Aorta (tissue), 5 donors: ENCODE measurements around the gene TBCD. TPM values are rescaled to one million over a fixed set of nuclear protein-coding genes. Genes with fewer than 3 reads are reported as not detected.
A peak's percentile ranks its signal among the peaks of the same experiment; 100 is the strongest.

Experiments used
- ATAC-seq: fragments of 200-7000 bp; cut with Tn5 transposase; one replicate; pipeline ENCODE4 v1.9.1; 2022; ENCODE audit warnings: moderate library complexity; ENCODE audit not compliant: low FRiP score
- DNase-seq, 2 donors: peaks; one replicate each; pipeline ENCODE4 v3.0.0-alpha.2; 2020
- H3K27ac ChIP-seq, 2 donors: one replicate each; pipeline ENCODE4 v1.5.1; 2013; ENCODE audit warnings: low read length in 2 of 2, mild to moderate bottlenecking in 2 of 2, moderate library complexity in 2 of 2, control low read depth in 1 of 2, inconsistent platforms in 1 of 2, low read depth in 1 of 2
- H3K27me3 ChIP-seq, 2 donors: one replicate each; pipeline ENCODE4 v1.6.1; 2013; ENCODE audit warnings: control low read depth in 1 of 2, low read length in 1 of 2, mild to moderate bottlenecking in 1 of 2, moderate library complexity in 1 of 2; ENCODE audit not compliant: insufficient read depth in 2 of 2, control insufficient read depth in 1 of 2
- H3K36me3 ChIP-seq, 2 donors: one replicate each; pipeline ENCODE4 v1.6.1; 2013; ENCODE audit warnings: control low read depth in 1 of 2, low read length in 1 of 2, mild to moderate bottlenecking in 1 of 2; ENCODE audit not compliant: insufficient read depth in 2 of 2, control insufficient read depth in 1 of 2
- H3K4me1 ChIP-seq, 2 donors: one replicate each; pipeline ENCODE4 v1.6.1; 2013; ENCODE audit warnings: low read length in 2 of 2, control low read depth in 1 of 2, mild to moderate bottlenecking in 1 of 2, moderate library complexity in 1 of 2; ENCODE audit not compliant: insufficient read depth in 2 of 2, control insufficient read depth in 1 of 2
- H3K4me3 ChIP-seq, 2 donors: one replicate each; pipeline ENCODE4 v1.5.1; 2013; ENCODE audit warnings: low read length in 2 of 2, control low read depth in 1 of 2, mild to moderate bottlenecking in 1 of 2
- H3K9me3 ChIP-seq: one replicate; pipeline ENCODE4 v1.6.1; 2013; ENCODE audit warnings: mild to moderate bottlenecking, low read length; ENCODE audit not compliant: control insufficient read depth
- WGBS, 2 donors: extraction: QIAGEN DNeasy Blood & Tissue Kit; methylation state at CpG; one replicate each; pipeline ENCODE4 v1.1.7; 2013; 5-methylcytosine and 5-hydroxymethylcytosine counted together
- intact Hi-C, 2 donors: fragments of 100-400 bp; cut with DNase I; formaldehyde crosslinking; loops; one replicate each; pipeline versions ENCODE4 v1.14.2 to v1.15.0; 2022
- polyA plus RNA-seq, 2 donors: library from polyadenylated mRNA; stranded (reverse); fragments of 200-250 nt; gene quantifications; one replicate each; pipeline ENCODE4 v1.2.3, GENCODE V29; 2013
- total RNA-seq, 2 donors: library from RNA; stranded (reverse); fragmentation: NEBNext Ultra II Directional; extraction: Animal tissue kit (Norgen Biotek cat#: 25700); gene quantifications; one replicate each; pipeline ENCODE4 v1.2.1, GENCODE V29; 2021
- donor health status: healthy with polysubstance abuse.
- donor health status: Bipolar disorder and iron deficiency.
- donor health status: DM: no; HTN: no; CAD: no.
- donor health status: DM: no; HTN: no; CAD: no.
- donor health status: DM: yes; HTN: yes; CAD: no.

TBCD gene
- total and polyA plus RNA-seq, 4 donors = 20.0 to 182 (median 111) TPM

DNA sequence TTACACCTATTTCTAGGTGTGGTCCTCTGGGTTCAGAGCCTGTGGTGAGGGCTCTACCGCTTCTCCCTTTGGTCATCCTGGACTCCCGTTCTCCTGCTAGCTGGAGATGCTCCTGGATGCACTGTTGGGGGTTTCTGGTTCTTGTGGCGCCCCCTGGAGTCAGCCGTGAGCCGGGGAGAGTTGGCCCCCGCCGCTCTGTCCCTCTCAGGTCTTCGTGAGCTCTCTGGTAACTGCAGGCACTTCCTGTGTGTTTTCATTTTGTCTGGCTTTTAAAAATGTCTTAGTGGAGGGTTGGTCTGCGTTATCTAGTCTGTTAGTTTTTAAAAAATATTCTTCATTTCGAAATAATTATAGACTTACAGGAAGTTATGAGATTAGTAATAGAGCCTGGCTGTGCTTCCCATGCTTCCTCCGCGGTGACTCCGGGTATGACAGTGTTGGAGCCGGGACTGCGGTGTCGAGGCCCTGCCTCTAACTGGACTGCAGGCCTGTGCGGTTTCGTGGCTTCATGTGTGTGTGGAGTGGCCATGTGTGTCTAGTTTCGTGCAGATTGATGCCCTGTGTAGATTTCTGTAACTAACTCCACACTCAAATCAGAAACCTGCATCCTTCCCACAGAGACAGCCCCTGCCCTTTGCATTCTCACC, 166.0 kb downstream of the TBCD start:
- DNase-seq (no peak), ATAC-seq (no peak)
- H3K9me3 ChIP-seq = no peaks in the 10 kb centered on the region
- H3K27me3 ChIP-seq = no peaks in the 10 kb centered on the region
- intact Hi-C loops = no loop called here
- no peak overlapping the region for H3K4me3 ChIP-seq
- H3K4me1 ChIP-seq = no peaks in the 10 kb centered on the region
- no peak overlapping the region for H3K27ac ChIP-seq
- no peaks in the 10 kb centered on the region for H3K36me3 ChIP-seq
- WGBS, 2 donors = 76% methylated on average over 19 of the region's 19 CpGs

DNA sequence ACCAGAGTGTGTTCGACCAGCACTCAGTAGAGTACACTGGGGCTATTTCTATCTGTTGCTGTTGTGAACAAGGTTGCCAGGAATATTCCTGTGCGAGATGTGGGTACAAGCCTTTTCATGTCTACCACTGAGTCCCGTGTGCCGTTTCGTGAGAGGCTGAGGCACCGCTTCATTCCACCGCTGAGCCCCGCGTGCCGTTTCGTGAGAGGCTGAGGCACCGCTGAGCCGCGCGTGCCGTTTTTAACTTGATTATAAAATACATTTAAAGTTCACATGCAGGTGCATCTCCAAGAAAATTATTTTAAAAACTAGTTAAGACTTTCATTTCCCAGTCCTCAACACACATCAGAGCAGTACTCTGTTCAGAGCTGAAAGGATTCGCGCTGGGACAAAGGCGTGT, 166.6 kb downstream of the TBCD start:
- no peak for DNase-seq

DNA sequence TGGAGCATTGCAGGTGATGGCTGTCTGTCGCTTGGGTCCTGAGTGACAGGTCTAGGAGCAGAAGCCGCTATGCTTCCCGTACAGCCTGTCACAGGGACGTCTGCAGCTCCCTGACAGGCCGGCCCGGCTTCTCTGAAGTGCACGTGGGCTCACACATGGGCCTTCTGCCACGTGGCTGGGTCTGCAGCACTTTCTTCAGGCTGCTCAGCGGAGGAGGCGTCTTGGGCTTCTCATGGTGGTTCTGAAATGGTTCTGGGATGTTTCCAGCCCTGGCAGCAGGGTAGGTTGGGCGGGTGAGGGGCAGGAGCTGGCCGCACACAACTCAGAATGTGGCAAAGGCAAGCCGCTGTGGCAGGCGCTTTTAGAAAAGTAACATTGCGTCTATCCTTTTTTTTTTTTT, 168.3 kb downstream of the TBCD start:
- no peaks in the 10 kb centered on the region for H3K36me3 ChIP-seq
- H3K9me3 ChIP-seq = no peaks in the 10 kb centered on the region
- DNase-seq (peak in 1 of 2 donors; percentile 14), ATAC-seq (no peak)
- 85 to 87% methylated on average over 15 of the region's 15 CpGs for WGBS, 2 donors
- no peaks in the 10 kb centered on the region for H3K27me3 ChIP-seq
- intact Hi-C loops = no loop called here
- no peak overlapping the region for H3K4me3 ChIP-seq
- H3K4me1 ChIP-seq = no peaks in the 10 kb centered on the region
- H3K27ac ChIP-seq = no peak overlapping the region

More for the DNA sequence above, 166.6 kb downstream of the TBCD start:
- intact Hi-C loops = no loop called here
- Histone ChIP-seq H3K27ac (no peak overlapping the region), H3K4me3 (no peak overlapping the region), H3K4me1 (no peaks in the 10 kb centered on the region), H3K9me3 (no peaks in the 10 kb centered on the region), H3K27me3 (no peaks in the 10 kb centered on the region), H3K36me3 (no peaks in the 10 kb centered on the region)
- ATAC-seq = no peak
- WGBS, 2 donors = 95 to 96% methylated on average over 19 of the region's 19 CpGs

DNA sequence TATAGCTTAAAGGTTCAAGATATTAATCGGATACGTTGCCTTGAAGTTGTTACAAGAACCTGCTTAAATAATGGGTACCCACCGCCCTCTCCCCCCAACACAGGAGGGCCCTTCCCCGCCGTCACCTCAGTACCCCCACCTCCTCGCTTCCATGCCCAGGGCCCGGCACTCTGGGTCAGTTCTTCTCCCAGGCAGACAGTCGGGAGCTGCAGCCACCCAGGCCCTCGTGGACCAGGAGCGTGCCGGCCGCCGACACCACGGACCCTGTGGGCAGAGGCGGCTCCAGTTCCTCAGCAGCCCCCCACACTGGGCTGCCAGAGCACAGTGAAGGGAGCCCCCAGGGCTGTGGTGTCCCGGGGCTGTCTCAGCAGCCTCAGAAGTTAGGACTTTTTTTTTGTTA, 168.8 kb downstream of the TBCD start:
- Histone ChIP-seq H3K4me1 (no peaks in the 10 kb centered on the region), H3K4me3 (no peak overlapping the region), H3K27me3 (no peaks in the 10 kb centered on the region), H3K36me3 (peaks cover 0 to 2% of the 10 kb centered on the region in 2 donors), H3K9me3 (no peaks in the 10 kb centered on the region), H3K27ac (no peak overlapping the region)
- intact Hi-C loops = no loop called here
- DNase-seq = peak in 1 of 2 donors; percentile 33
- no peak for ATAC-seq
- 91 to 92% methylated on average over 16 of the region's 16 CpGs for WGBS, 2 donors

DNA sequence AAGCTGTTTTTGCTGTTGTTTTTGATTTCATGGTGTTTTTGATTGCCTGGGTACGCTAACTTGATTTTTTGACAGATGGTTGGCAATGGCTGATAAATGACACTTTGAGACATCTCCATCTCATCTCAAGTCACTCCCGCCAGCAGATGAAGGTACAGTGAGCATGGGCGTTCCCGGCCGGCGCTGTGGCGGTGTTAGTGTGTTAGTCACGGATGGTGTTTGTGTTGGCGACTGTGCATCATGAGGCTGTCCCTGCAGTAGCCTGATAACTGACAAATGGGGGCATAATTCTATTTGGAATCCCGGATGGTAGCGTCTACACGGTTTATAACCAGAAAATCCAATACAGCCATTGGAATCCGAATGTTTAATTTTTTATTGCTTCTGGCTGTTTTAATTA, 169.6 kb downstream of the TBCD start:
- no peaks in the 10 kb centered on the region for H3K27me3 ChIP-seq
- no peak overlapping the region for H3K27ac ChIP-seq
- no peak overlapping the region for H3K4me3 ChIP-seq
- intact Hi-C loops = no loop called here
- no peak for ATAC-seq
- no peaks in the 10 kb centered on the region for H3K9me3 ChIP-seq
- H3K4me1 ChIP-seq = no peaks in the 10 kb centered on the region
- DNase-seq = peak; percentile 42 to 66
- 82 to 84% methylated on average over 13 of the region's 13 CpGs for WGBS, 2 donors
- peaks cover 0 to 2% of the 10 kb centered on the region in 2 donors for H3K36me3 ChIP-seq

DNA sequence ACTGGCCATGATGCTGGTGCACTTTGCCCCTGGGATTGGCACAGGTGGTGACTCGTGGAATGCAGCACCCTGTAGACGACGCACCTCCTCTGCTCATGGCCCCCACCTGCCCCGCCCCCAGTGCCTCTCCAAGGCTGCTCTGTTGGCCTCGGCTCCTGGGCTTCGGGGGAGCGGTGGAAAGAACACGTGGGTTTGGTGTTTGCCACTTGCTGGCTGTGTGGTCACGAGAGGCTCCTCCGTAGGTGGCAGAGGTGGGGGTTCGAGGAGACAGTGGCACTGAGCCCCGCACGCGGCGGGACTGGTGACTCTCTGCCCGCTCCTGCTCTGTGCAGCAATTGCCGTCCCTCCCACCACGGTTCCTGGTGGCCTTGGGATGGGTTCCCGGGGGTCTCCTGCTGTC, 170.8 kb downstream of the TBCD start:
- Histone ChIP-seq H3K27ac (no peak overlapping the region), H3K9me3 (no peaks in the 10 kb centered on the region), H3K4me1 (no peaks in the 10 kb centered on the region), H3K36me3 (peaks cover 0 to 2% of the 10 kb centered on the region in 2 donors), H3K4me3 (no peak overlapping the region), H3K27me3 (no peaks in the 10 kb centered on the region)
- 88 to 92% methylated on average over 17 to 19 of the region's 19 CpGs for WGBS, 2 donors
- ATAC-seq (no peak), DNase-seq (peak; percentile 43 to 74)
- intact Hi-C loops = no loop called here

DNA sequence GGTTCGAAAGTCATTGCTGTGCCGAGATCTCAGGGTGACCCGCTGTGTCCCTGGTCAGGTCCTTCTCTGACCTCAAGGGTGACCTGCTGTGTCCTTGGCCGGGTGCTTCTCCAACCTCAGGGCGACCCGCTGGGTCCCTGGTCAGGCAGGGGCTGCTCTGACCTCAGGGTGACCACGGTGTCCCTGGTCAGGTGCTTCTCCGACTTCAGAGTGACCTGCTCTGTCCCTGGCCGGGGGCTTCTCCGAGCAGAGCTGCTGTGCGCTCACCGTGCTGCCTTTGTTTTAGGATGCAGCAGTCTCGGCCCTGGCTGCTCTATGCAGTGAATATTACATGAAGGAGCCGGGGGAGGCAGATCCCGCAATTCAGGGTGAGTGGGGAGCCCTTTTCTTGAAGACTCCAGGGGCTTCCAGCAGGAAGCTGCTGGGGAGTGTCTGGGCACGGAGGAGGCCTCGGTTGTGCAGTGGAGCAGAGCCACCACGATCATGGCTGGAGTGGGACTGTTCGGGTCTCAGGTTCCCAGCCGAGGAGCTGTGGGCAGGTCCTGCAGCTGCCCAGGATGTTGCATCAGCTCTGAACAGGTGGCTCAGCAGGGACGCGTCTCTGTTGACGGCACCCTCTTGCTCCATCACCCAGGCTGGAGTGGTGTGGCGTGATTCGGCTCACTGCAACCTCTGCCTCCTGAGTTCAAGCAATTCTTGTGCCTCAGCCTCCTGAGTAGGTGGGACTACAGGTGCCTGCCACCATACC, 171.7 kb downstream of the TBCD start:
- WGBS, 2 donors = 95 to 96% methylated on average over 25 of the region's 25 CpGs
- Histone ChIP-seq H3K27ac (no peak overlapping the region), H3K4me1 (no peaks in the 10 kb centered on the region), H3K27me3 (no peaks in the 10 kb centered on the region), H3K36me3 (peaks cover 0 to 2% of the 10 kb centered on the region in 2 donors), H3K9me3 (no peaks in the 10 kb centered on the region), H3K4me3 (no peak overlapping the region)
- DNase-seq (peak; percentile 26 to 64), ATAC-seq (no peak)
- intact Hi-C loops = no loop called here

DNA sequence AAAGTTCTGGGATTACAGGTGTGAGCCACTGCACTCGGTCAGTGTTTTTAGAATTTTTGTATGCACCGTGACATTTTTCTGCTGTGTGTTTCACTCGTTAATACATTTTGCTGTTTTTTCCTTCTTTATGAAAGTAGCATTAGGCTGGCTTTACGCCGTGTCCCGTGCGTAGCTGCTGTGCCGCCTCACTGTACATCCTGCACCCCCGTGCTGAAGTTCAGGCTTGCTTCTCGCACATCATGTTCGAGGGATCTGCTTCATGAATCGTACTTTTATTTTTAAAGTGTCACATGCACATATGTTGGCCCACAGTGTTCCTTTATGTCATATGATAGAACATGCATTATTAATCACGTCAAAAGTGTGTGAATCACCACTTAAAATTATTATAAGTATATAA, 172.3 kb downstream of the TBCD start:
- intact Hi-C loops = no loop called here
- peaks cover 0 to 2% of the 10 kb centered on the region in 2 donors for H3K36me3 ChIP-seq
- no peak overlapping the region for H3K4me3 ChIP-seq
- no peaks in the 10 kb centered on the region for H3K27me3 ChIP-seq
- no peaks in the 10 kb centered on the region for H3K4me1 ChIP-seq
- H3K9me3 ChIP-seq = no peaks in the 10 kb centered on the region
- peak; percentile 9 to 53 for DNase-seq
- WGBS, 2 donors = 93 to 94% methylated on average over 13 of the region's 13 CpGs
- ATAC-seq = no peak
- no peak overlapping the region for H3K27ac ChIP-seq

DNA sequence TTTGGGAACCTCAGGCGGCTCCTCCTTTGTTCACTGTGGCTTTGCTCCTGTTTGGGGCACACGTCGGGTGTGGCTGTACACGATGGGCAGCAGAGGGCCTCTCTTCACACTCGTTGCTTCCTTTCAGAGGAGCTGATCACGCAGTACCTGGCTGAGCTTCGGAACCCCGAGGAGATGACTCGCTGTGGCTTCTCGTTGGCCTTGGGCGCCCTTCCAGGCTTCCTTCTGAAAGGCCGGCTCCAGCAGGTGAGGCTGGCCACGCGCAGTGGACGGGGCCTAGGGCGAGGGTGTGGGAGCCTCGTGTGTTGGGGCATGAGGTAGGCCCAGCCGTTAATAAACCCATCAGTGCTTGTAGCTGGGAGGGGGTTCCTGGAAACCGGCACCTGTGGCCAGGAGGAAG, 172.9 kb downstream of the TBCD start:
- Histone ChIP-seq H3K36me3 (peaks cover 0 to 4% of the 10 kb centered on the region in 2 donors), H3K4me3 (no peak overlapping the region), H3K27ac (no peak overlapping the region), H3K9me3 (no peaks in the 10 kb centered on the region), H3K27me3 (no peaks in the 10 kb centered on the region), H3K4me1 (no peaks in the 10 kb centered on the region)
- intact Hi-C loops = no loop called here
- no peak for ATAC-seq
- peak; percentile 17 to 69 for DNase-seq
- 92% methylated on average over 19 of the region's 19 CpGs for WGBS, 2 donors
